T-helper 17 cell (primary cell): ENCODE measurements around the gene KCNG4. TPM values are rescaled to one million over a fixed set of nuclear protein-coding genes. Genes with fewer than 3 reads are reported as not detected.

Source experiments
- ATAC-seq: fragments of 150-1000 bp; cut with Tn5 transposase; 2 replicates; pipeline ENCODE4 v1.10.0; 2021; ENCODE audit warnings: mild to moderate bottlenecking, moderate library complexity
- DNase-seq, 3 donors: peaks; one replicate each; pipeline versions ENCODE4 v3.0.0 to v3.0.0-alpha.2; 2020 to 2021
- H3K9me3 ChIP-seq: one replicate; pipeline ENCODE4 v1.7.0; 2013; ENCODE audit warnings: low read length, mild to moderate bottlenecking; ENCODE audit not compliant: control insufficient read depth, poor library complexity, severe bottlenecking
- H3K27ac Mint-ChIP-seq: one replicate; pipeline ENCODE4 v1.8.0; 2022; ENCODE audit warnings: mild to moderate bottlenecking, moderate library complexity, mixed read lengths
- H3K27me3 Mint-ChIP-seq: one replicate; pipeline ENCODE4 v1.8.0; 2022; ENCODE audit warnings: mixed read lengths
- H3K36me3 Mint-ChIP-seq: one replicate; pipeline ENCODE4 v1.8.0; 2022; ENCODE audit warnings: low read depth, mixed read lengths
- H3K4me1 Mint-ChIP-seq: one replicate; pipeline ENCODE4 v1.8.0; 2022; ENCODE audit warnings: mild to moderate bottlenecking, mixed read lengths
- H3K4me3 Mint-ChIP-seq: one replicate; pipeline ENCODE4 v1.8.0; 2022; ENCODE audit warnings: mild to moderate bottlenecking, moderate library complexity, mixed read lengths
- total RNA-seq, 4 donors: library from RNA in 2 of 4; stranded (reverse) in 2 of 4; gene quantifications; one replicate each; pipeline ENCODE4 v1.2.3 and lab custom pipeline; 2022 to 2026

Gene KCNG4
- total RNA-seq, 2 donors from 2014 or later = not detected

DNA sequence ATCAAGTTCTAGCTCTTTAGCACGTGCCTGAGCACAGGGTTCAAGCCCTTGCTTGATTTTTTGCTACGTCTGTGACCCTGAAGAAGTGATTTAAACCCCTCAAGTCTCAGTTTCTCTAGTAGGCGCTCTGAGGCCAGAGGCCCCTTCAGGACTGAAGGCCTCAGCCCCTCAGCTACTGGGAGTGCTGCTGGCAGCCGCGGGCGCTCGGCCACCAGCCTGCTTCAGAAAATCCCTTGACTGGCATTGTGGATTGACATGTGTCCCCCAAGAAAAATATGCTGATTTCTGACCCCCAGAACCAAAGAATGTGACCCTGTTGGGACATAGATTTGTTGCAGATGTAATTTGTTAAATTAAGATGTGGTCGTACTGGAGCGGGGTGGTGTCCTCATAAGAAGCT, 34.7 kb upstream of the KCNG4 start:
- no peak overlapping the region for H3K4me3 Mint-ChIP-seq
- H3K4me1 Mint-ChIP-seq = no peaks in the 10 kb centered on the region
- H3K9me3 ChIP-seq = no peaks in the 10 kb centered on the region
- DNase-seq (no peak), ATAC-seq (no peak)
- no peak overlapping the region for H3K27ac Mint-ChIP-seq
- H3K27me3 Mint-ChIP-seq = peaks cover 23% of the 10 kb centered on the region
- peaks cover 2% of the 10 kb centered on the region for H3K36me3 Mint-ChIP-seq

DNA sequence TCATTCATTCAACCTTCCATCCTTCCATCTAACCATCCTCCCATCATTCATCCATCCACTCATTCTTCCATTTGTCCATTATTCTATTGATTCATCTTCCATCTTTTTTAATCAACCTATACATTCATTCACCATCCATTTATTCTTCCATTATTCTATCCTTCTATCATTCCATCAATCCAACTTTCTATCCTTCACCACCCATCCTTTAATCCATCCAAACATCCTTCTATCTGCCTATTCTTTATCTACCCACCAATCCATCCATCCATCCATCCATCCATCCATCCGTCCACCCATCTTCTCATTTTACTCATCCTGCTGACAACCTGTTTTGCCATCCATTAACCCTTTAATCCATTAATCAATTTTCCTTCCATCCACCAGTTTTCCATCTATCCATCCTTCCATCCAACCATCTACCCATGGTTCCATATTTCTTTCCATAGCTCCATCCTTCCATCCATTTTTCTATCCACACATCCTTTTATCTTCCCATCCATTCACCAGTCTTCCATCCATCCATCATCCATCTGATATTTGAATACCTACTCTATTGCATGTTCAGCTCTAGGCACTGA, 33.0 kb upstream of the KCNG4 start:
- DNase-seq (no peak), ATAC-seq (no peak)
- peaks cover 2% of the 10 kb centered on the region for H3K36me3 Mint-ChIP-seq
- no peak overlapping the region for H3K4me3 Mint-ChIP-seq
- no peaks in the 10 kb centered on the region for H3K9me3 ChIP-seq
- no peaks in the 10 kb centered on the region for H3K4me1 Mint-ChIP-seq
- H3K27me3 Mint-ChIP-seq = peaks cover 23% of the 10 kb centered on the region
- no peak overlapping the region for H3K27ac Mint-ChIP-seq

DNA sequence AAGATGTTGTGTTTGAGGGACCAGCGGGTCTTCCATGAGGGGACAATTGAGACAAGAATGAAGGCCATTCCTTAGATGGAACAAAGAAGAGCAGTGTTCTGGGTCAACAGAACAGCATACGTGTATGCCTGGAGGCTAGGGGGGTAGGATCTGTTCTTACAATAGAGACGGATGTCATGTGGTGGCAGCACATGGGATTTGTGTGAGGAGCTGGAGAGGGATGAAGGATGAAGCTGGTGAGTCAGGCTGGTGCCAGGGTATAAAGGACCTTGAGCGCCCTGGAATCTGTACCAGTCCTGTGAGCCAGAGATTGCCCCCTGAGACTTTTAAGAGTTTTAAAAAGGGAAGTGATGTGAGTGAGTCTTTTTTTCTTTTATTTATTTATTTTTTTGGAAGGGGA, 32.1 kb upstream of the KCNG4 start:
- H3K9me3 ChIP-seq = no peaks in the 10 kb centered on the region
- Mint-ChIP-seq H3K27ac (no peak overlapping the region), H3K4me3 (no peak overlapping the region), H3K4me1 (no peaks in the 10 kb centered on the region), H3K27me3 (peaks cover 23% of the 10 kb centered on the region), H3K36me3 (peaks cover 2% of the 10 kb centered on the region)
- ATAC-seq (no peak), DNase-seq (no peak)

GRCh38 chr16:84271037-84271436, 31.2 kb upstream of the KCNG4 start:
- Mint-ChIP-seq H3K36me3 (peaks cover 2% of the 10 kb centered on the region), H3K4me1 (no peaks in the 10 kb centered on the region), H3K4me3 (no peak overlapping the region), H3K27me3 (peaks cover 22% of the 10 kb centered on the region), H3K27ac (no peak overlapping the region)
- ATAC-seq = no peak
- no peaks in the 10 kb centered on the region for H3K9me3 ChIP-seq
- DNase-seq = no peak

GRCh38 chr16:84270531-84270930, 30.7 kb upstream of the KCNG4 start:
- no peak overlapping the region for H3K27ac Mint-ChIP-seq
- H3K27me3 Mint-ChIP-seq = peaks cover 17% of the 10 kb centered on the region

DNA sequence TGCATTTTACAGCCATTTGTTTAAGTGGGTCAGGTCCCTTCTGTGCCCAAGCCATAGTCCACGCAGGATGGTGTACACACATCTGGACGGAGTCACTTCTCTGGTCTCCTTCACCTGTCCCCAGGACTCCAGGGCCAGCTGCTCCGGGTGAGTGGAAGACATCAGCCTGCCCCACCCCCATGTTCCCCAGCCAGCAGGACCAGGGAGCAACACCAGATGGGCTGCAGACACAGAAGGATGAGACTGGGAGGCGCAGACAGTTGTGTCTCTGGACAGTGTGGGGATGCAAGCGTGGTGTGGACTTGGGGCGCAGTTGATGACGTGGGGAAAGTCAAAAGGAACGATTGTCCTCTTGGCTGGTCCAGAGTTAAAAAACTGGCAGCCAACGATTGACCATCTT, 30.3 kb upstream of the KCNG4 start:
- ATAC-seq = no peak
- H3K27me3 Mint-ChIP-seq = peaks cover 12% of the 10 kb centered on the region
- H3K27ac Mint-ChIP-seq = no peak overlapping the region
- DNase-seq = no peak
- no peaks in the 10 kb centered on the region for H3K9me3 ChIP-seq
- no peak overlapping the region for H3K4me3 Mint-ChIP-seq
- H3K4me1 Mint-ChIP-seq = no peaks in the 10 kb centered on the region
- no peaks in the 10 kb centered on the region for H3K36me3 Mint-ChIP-seq

More at GRCh38 chr16:84270531-84270930, 30.7 kb upstream of the KCNG4 start:
- ATAC-seq (no peak), DNase-seq (no peak)
- Mint-ChIP-seq H3K4me3 (no peak overlapping the region), H3K36me3 (peaks cover under 1% of the 10 kb centered on the region), H3K4me1 (no peaks in the 10 kb centered on the region)
- no peaks in the 10 kb centered on the region for H3K9me3 ChIP-seq

DNA sequence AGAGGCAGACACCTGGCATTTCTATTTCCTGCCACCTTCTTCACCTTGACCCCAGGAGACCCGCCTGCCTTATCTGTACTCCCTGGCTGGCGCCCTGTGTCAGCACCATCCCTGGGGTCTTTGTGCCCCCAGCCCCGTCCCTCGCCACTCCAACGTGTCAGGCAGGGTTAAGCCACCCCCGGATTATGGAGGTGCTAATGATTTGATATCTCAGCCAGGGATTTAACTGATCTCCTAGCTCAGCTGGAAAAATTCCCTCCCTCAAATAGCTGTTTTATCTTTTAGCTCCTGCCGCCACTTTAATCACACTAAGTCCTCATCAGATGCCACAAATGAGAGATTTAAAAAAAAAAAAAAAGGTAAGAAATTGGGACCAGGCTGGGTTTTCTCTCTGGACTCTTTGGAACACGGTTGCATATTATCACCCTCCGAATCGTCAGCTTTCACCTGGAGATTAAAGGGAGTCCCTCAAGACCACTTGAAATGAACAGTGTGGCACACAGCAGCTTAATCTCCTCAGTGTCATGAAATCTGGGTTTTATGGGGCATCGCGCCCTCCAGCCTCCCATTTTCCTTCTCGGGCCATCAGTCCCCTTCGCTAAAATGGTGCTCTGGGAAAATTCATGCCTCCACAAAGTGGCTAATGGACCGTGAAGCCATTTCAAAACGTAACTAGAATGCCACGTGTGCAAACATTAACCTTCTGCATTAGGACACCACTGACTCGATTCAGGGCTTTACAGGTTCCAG, 28.7 kb upstream of the KCNG4 start:
- ATAC-seq = no peak
- H3K27ac Mint-ChIP-seq = no peak overlapping the region
- peaks cover 18% of the 10 kb centered on the region for H3K27me3 Mint-ChIP-seq
- no peaks in the 10 kb centered on the region for H3K9me3 ChIP-seq
- H3K4me1 Mint-ChIP-seq = no peaks in the 10 kb centered on the region
- H3K4me3 Mint-ChIP-seq = no peak overlapping the region
- H3K36me3 Mint-ChIP-seq = no peaks in the 10 kb centered on the region
- no peak for DNase-seq

DNA sequence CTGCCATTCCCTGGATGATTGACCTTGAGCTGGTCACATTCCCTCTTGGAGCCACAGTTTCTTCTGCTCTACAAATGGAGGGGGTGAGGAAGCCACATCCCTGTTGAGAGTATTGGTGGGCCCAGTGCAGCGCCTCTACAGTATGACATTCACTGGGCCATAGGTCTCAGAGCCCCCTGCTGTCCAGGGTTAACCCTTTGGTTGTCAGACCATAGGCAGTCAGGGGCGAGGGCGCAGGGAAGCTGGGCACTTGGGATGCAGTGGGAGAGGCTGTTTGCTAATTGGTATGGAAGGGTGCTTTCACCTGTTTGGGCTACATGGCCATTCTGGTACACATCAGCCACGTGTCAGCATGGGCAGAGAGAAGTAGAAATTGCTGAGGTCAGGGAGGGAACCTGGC, 27.6 kb upstream of the KCNG4 start:
- no peaks in the 10 kb centered on the region for H3K9me3 ChIP-seq
- DNase-seq = no peak
- Mint-ChIP-seq H3K27me3 (peaks cover 23% of the 10 kb centered on the region), H3K4me1 (no peaks in the 10 kb centered on the region), H3K36me3 (no peaks in the 10 kb centered on the region), H3K4me3 (no peak overlapping the region), H3K27ac (no peak overlapping the region)
- no peak for ATAC-seq

DNA sequence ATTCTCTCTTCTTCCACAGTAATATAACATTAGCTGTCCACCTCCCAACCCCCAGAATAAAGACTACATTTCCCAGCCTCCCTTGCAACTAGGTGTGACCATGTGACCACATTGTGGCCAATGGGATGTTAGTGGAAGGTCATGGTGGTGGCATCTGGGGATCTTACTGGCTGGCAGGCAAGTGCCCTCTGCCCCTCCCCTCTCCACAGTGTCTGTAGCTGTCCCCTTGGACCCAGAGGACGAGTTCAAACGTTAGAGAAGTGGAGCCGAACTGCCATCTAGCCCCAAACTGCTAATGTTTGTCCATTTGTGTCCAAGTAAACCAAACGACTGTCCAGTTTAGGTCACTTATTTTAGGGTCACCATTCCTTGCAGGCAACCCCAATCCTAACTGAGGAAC, 26.6 kb upstream of the KCNG4 start:
- DNase-seq = no peak
- H3K27ac Mint-ChIP-seq = no peak overlapping the region
- H3K36me3 Mint-ChIP-seq = no peaks in the 10 kb centered on the region
- H3K9me3 ChIP-seq = no peaks in the 10 kb centered on the region
- H3K4me3 Mint-ChIP-seq = no peak overlapping the region
- ATAC-seq = peak; percentile 72
- H3K27me3 Mint-ChIP-seq = peaks cover 27% of the 10 kb centered on the region
- H3K4me1 Mint-ChIP-seq = no peaks in the 10 kb centered on the region

DNA sequence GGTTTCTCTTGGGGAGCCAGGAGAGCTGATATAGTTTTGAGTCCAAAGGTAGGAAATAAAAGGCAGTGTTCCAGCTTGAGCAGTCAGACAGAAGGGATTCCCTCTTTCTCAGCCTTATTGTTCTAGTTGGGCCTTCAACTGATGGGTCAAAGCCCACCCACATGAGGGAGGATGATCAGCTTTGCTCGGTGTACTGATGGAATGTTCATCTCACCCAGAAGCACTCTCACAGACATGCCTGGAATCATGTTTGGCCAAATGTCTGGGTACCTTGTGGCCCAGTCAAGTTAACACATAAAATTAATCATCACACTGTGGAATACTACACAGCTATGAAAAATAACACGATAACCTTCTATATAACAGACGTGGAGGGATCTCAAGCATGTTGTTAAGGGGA, 23.1 kb upstream of the KCNG4 start:
- H3K4me3 Mint-ChIP-seq = no peak overlapping the region
- peaks cover 2% of the 10 kb centered on the region for H3K36me3 Mint-ChIP-seq
- no peaks in the 10 kb centered on the region for H3K9me3 ChIP-seq
- no peaks in the 10 kb centered on the region for H3K4me1 Mint-ChIP-seq
- no peak overlapping the region for H3K27ac Mint-ChIP-seq
- ATAC-seq (no peak), DNase-seq (no peak)
- H3K27me3 Mint-ChIP-seq = peaks cover 46% of the 10 kb centered on the region

GRCh38 chr16:84262031-84262430, 22.2 kb upstream of the KCNG4 start:
- peaks cover 52% of the 10 kb centered on the region for H3K27me3 Mint-ChIP-seq
- ATAC-seq (no peak), DNase-seq (no peak)
- H3K4me1 Mint-ChIP-seq = no peaks in the 10 kb centered on the region
- H3K9me3 ChIP-seq = no peaks in the 10 kb centered on the region
- no peak overlapping the region for H3K4me3 Mint-ChIP-seq
- peaks cover 2% of the 10 kb centered on the region for H3K36me3 Mint-ChIP-seq
- no peak overlapping the region for H3K27ac Mint-ChIP-seq

DNA sequence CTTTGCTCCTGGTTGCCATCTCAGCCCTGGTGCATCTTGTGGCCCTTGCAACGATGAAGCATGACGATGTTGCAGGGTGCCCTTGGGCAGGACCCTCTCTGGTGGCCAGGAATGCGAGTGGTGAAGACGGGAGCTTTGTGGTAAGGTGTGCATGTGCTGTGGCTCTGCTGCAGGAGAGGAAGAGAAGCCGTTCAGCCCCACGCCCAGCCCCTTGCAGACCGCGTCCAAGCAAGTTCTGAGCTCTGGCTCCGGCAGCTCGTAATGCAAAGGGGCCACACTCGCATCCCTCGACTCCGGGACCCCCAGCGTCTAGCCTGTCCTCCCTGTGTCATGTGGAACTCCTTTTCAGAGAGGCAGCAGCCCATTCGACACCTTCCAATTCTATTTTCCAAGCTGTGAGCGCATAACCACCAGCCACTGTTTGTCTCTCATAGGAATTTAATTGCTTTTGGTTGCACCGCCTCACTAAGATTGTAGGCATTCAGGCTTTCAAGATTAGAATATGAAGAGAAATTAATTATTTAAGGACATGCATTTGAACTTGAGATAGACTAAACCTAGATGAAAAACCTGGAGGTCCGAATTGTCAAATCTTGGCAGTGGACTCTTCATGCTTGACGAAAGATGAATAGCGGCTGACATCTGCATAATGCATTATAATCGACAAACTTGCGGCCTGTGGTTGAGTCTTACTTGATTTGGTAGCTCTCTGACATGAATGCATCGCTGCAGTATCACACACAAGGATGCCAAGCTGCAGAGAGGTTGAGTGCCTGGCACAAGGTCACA, 21.1 kb upstream of the KCNG4 start:
- ATAC-seq (no peak), DNase-seq (no peak)
- Mint-ChIP-seq H3K27ac (no peak overlapping the region), H3K36me3 (peaks cover 2% of the 10 kb centered on the region), H3K4me1 (no peaks in the 10 kb centered on the region), H3K4me3 (no peak overlapping the region), H3K27me3 (peaks cover 52% of the 10 kb centered on the region)
- no peaks in the 10 kb centered on the region for H3K9me3 ChIP-seq

GRCh38 chr16:84259691-84260090, 19.9 kb upstream of the KCNG4 start:
- DNase-seq (no peak), ATAC-seq (no peak)
- Mint-ChIP-seq H3K4me1 (no peaks in the 10 kb centered on the region), H3K4me3 (no peak overlapping the region), H3K27ac (no peak overlapping the region), H3K27me3 (peaks cover 48% of the 10 kb centered on the region), H3K36me3 (peaks cover 2% of the 10 kb centered on the region)
- no peaks in the 10 kb centered on the region for H3K9me3 ChIP-seq
